22Rv1 (cell line): ENCODE measurements around the gene EPS15.
"Not testable (repeated sequence)": the region's sequence is repeated elsewhere in the genome, so short reads cannot be mapped to it uniquely, and the experiment has no call there.

Experiments
- H3K27ac ChIP-seq: fragments of 450-650 bp; 2 replicates; pipeline ENCODE4 v1.5.1; 2017
- ZFX ChIP-seq: fragments of 450-650 bp; IDR thresholded peaks from 2 replicates; pipeline ENCODE4 v1.6.1; 2017; ENCODE audit warnings: antibody characterized with exemption, borderline replicate concordance
- TF ChIP-seq, protein P1 (sequence below): fragments of 450-650 bp; IDR thresholded peaks from 2 replicates; pipeline ENCODE4 v1.5.1; 2017; ENCODE audit warnings: mild to moderate bottlenecking

EPS15 gene

DNA sequence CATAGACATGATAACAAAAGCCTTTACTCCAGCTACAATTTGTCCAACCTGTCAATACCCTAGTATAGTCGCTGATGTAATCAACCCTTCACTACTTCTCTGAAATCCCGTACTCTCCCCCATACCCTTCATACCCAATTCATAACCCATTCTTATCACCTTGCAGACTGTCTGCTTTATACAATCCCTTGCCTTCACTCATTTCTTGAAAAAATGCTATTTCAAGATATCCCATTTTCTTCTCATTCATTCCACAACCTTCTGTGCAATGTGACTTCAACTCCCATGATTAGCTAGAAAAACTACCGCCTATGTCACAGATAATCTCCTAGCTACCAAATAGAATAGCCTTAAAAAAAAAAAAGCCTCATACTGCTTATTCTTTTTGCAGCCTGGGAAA is 49.5 kb downstream of the EPS15 start:
- no peak overlapping the region for H3K27ac ChIP-seq
- TF ChIP-seq, protein P1, sequence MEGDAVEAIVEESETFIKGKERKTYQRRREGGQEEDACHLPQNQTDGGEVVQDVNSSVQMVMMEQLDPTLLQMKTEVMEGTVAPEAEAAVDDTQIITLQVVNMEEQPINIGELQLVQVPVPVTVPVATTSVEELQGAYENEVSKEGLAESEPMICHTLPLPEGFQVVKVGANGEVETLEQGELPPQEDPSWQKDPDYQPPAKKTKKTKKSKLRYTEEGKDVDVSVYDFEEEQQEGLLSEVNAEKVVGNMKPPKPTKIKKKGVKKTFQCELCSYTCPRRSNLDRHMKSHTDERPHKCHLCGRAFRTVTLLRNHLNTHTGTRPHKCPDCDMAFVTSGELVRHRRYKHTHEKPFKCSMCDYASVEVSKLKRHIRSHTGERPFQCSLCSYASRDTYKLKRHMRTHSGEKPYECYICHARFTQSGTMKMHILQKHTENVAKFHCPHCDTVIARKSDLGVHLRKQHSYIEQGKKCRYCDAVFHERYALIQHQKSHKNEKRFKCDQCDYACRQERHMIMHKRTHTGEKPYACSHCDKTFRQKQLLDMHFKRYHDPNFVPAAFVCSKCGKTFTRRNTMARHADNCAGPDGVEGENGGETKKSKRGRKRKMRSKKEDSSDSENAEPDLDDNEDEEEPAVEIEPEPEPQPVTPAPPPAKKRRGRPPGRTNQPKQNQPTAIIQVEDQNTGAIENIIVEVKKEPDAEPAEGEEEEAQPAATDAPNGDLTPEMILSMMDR: no peak
- no peak for TF ChIP-seq ZFX

DNA sequence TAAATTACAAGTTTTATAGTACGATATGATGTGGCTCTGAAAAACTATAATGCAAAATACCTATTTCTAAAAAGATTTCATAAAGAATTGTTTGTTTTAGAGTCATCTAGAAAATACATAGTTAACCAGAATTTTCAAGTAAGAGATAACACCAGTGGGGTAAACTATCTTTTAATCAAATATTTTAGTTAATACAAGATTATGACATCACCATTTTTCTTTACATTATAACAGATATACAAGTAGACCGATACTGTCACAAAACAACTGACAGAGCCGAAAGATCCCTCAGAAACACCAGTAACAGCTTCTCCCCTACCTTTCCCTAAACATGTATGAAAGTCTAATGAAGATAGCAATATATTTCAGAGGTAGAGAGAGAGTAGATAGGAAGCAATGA is 54.2 kb downstream of the EPS15 start:
- TF ChIP-seq, protein P1: no peak
- TF ChIP-seq ZFX: no peak
- H3K27ac ChIP-seq: no peak overlapping the region

DNA sequence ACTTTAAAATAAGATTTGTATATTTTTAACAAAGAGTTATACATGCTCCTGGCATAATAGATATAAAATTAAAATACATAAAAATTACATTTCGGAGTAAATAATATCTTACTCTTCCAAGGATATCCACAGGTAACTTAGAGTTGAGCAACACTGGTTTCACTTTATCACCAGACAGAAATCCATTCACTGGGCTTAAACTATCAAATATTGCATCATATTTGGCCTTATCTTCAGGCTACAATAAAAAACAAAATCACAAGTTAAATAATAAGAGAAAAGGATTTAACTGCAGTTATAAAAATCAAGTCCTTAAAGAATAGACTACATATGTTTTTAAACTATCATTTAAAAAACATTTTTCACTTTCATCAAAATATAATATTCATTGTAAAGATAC is 55.5 kb downstream of the EPS15 start:
- TF ChIP-seq, protein P1: no peak
- TF ChIP-seq ZFX: no peak

DNA sequence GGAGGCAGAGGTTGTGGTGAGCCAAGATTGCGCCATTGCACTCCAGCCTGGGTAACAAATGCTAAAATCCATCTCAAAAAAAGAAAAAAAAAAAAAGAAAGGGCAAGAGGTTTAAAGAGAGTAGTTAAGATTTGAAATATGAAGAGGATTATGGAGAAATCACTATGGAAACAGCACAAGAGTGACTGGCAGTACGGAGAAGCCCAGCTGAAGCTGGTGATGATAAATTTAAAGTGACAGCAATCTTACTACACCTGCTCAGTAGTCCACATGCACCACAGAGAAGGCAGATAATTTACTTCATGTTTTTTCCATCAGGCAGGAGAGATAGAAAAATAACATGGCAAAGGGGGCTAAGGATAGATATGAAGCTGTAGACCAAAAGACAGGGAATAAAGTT is 56.8 kb downstream of the EPS15 start:
- H3K27ac ChIP-seq: not testable (repeated sequence)

More for the DNA sequence above, 55.5 kb downstream of the EPS15 start:
- H3K27ac ChIP-seq: no peak overlapping the region

DNA sequence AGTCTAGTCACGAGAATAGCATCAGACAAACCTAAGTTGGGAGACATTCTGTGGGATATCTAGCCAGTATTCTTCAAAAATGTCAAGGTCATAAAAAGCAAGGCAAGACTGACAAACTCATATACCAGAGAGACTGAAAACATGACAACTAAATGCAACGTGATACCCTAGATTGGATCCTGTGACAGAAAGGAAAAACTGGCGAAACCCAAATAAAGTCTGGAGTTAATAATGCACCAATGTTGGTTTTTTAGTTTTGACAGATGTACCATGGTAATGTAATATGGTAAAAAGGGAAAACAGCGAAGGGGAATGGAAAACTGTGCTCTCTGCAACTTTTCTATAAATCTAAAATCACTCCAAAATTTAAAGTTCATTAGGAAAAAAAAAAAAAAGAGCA is 64.5 kb downstream of the EPS15 start:
- no peak overlapping the region for H3K27ac ChIP-seq
- TF ChIP-seq, protein P1: no peak
- TF ChIP-seq ZFX: no peak

DNA sequence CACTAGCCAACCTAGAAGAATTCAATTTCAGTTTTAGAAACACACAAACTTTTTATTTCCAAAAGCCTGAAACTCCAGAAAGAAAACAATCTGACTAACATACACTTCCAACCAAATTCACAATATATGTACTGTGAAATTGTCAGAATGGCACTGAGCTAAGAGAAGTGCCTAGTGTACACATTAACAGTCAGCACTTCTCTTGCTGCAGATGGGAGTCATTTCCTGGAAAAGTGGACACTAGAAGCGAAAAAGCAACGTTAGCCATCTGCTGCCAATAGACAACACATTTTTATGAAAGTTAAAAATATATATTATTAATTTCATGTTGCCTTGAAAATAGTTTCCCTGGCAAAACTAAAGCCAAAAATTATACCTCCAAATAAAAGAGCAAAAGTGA is 66.1 kb downstream of the EPS15 start:
- no peak for TF ChIP-seq ZFX
- H3K27ac ChIP-seq: no peak overlapping the region

DNA sequence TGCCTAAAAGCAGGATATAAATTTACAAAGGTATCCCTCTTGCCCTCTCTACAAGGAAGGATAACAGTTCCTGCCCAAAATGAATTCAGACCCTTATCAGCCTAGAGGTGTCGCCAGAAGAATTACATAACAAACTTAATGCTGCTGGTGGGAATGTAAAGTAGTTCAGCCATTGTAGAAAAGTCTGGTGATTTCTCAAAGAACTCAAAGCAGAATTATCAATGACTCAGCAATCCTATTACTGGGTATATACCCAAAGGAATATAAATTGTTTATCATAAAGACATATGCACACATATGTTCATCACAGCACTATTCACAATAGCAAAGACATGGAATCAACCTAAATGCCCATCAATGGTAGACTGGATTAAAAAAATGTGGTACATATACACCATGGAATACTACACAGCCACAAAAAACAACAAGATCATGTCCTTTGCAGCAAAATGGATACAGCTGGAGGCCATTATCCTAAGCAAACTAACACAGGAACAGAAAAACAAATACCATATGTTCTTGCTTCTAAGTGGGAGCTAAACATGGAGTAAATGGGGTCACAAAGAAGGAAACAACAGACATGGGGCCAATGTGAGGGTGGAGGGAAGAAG is 70.1 kb downstream of the EPS15 start:
- H3K27ac ChIP-seq: not testable (repeated sequence)

DNA sequence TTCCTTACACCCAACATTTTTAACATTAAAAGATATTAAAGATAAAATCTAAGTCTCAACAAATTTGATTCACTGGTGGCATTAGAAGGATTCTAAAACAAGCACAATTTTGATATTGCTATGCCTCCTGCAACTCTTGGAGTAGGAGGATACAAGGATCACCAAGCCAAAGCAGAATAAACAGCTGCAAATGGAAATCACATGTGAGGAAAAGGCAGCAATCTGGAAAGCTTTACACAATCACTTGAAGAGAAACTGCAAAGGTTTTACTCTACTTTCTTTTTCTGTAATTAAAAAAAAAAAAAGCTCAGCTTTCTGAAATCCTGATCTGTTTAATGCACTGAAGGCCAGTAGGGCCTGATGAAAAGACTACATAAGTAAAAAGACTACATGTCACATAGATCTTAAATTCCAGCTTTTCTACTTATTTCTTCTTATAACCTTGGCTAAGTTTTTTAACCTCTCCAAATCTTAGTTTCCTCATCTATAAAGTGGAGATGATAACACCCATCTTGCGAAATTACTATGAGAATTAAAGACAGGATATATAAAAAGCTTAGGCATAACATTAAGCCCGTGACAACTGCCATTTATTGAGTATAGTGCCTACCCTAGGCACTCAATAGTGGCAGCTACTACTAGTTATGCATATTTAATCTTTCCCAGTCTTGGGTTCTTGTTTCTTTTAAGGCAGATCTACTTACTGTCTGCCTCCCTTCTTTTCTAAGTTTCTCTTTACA is 73.5 kb downstream of the EPS15 start:
- no peak for TF ChIP-seq ZFX
- TF ChIP-seq, protein P1: no peak
- no peak overlapping the region for H3K27ac ChIP-seq
